BE2C (cell line): ENCODE measurements around the gene METTL13.
"Not testable (repeated sequence)": the region's sequence is repeated elsewhere in the genome, so short reads cannot be mapped to it uniquely, and the experiment has no call there.

Experiments used
- DNase-seq: peaks from one replicate; pipeline ENCODE4 v3.0.0-alpha.2; 2020
- H3K27me3 ChIP-seq: fragments of 250-450 bp; sonication (Bioruptor Pico); 2 replicates; pipeline ENCODE4 v1.5.1; 2020; ENCODE audit warnings: mild to moderate bottlenecking
- H3K36me3 ChIP-seq: fragments of 250-450 bp; sonication (Bioruptor Pico); 2 replicates; pipeline ENCODE4 v1.5.1; 2020; ENCODE audit warnings: mild to moderate bottlenecking
- H3K4me1 ChIP-seq: fragments of 250-450 bp; sonication (Bioruptor Pico); 2 replicates; pipeline ENCODE4 v1.5.1; 2020
- H3K4me3 ChIP-seq: 2 replicates; pipeline ENCODE4 v1.5.1; 2011; ENCODE audit warnings: low read depth, low read length
- H3K9me3 ChIP-seq: fragments of 250-450 bp; sonication (Bioruptor Pico); 2 replicates; pipeline ENCODE4 v1.5.1; 2020
- CTCF ChIP-seq: IDR thresholded peaks from 2 replicates; pipeline ENCODE4 v1.5.1; 2012; ENCODE audit warnings: mild to moderate bottlenecking, low read depth, low read length

Gene METTL13

DNA sequence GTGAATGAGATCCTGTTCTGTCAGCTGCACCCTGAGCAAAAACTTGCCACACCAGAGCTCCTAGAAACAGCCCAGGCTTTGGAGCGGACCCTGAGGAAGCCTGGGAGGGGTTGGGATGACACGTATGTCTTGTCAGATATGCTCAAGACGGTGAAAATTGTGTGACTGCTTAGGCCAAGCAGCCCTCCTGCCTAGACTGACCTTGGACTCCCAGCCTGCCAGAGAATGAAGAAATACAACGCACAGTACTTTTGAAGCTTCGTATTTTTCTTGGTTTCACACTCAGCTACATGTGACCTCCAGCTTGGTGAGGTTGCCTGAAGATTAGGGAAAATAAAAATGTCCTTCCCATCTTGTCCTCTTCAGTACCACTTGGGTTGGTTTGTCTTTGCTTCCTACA is 15.1 kb downstream of the METTL13 start:
- Histone ChIP-seq H3K9me3 (no peaks in the 10 kb centered on the region), H3K36me3 (peaks cover 55% of the 10 kb centered on the region), H3K4me3 (no peak overlapping the region), H3K4me1 (peaks cover 4% of the 10 kb centered on the region), H3K27me3 (no peaks in the 10 kb centered on the region)
- no peak for DNase-seq
- no peak for TF ChIP-seq CTCF

DNA sequence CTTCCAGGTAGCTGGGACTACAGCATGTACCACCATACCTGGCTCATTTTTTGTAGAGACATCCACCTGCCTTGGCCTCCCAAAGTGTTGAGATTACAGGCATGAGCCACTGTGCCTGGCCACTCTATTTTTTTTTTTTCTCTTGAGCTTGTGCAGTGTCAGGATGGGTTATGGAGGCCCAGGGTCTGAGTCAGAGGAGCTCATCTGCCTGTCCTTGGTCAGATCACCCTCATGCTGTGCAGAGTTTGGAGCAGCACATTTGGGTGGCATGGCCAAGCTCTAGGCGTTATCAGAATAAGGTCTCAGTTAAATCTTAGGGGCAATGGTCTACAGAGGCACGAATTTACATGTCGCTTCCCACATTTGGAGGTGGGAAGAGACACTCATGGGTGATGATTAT is 16.9 kb downstream of the METTL13 start:
- Histone ChIP-seq H3K36me3 (peaks cover 38% of the 10 kb centered on the region), H3K4me3 (no peak overlapping the region), H3K9me3 (no peaks in the 10 kb centered on the region), H3K27me3 (no peaks in the 10 kb centered on the region), H3K4me1 (peaks cover 4% of the 10 kb centered on the region)
- no peak for TF ChIP-seq CTCF
- DNase-seq = no peak

DNA sequence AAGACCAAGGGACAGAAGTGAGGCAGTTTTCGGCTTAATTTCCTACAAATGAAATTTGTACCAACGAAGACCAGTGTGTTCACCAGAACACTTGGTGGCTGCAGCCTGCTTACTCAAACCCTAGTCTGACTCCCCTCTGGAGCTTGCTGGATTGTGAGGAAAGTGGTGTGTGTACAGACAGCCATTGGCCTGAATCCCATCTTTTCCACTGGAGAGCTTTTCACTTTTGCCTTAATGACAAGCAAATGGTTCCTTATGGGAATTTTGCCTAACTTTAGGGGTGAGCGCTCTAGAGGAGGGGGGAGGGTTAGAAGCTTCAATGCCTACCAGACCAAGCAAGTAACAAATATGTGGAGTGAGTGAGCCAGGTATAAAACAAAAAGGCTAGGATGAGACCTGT is 17.3 kb downstream of the METTL13 start:
- no peak overlapping the region for H3K4me3 ChIP-seq
- no peaks in the 10 kb centered on the region for H3K9me3 ChIP-seq
- DNase-seq = no peak
- peaks cover 4% of the 10 kb centered on the region for H3K4me1 ChIP-seq
- no peaks in the 10 kb centered on the region for H3K27me3 ChIP-seq
- peaks cover 33% of the 10 kb centered on the region for H3K36me3 ChIP-seq
- no peak for TF ChIP-seq CTCF

GRCh38 chr1:171799166-171799565 is 17.7 kb downstream of the METTL13 start:
- no peaks in the 10 kb centered on the region for H3K9me3 ChIP-seq
- no peak for DNase-seq

DNA sequence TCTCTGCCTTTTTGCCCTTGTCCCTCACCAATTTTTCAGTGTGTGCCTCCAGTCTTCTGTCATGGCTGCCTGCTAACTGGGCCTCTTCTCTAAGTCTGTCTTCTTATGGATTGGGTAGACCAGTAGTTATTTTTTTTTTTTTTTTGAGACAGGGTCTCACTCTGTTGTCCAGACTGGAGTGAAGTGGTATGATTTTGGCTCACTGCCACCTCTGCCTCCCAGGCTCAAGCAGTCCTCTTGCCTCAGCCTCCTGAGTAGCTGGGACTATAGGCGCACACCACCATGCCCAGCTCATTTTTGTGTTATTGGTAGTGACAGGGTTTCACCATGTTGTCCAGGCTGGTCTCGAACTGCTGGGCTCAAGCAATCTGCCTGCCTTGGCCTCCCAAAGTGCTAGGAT is 18.2 kb downstream of the METTL13 start:
- H3K36me3 ChIP-seq = peaks cover 24% of the 10 kb centered on the region

More at GRCh38 chr1:171799166-171799565, 17.7 kb downstream of the METTL13 start:
- no peak for TF ChIP-seq CTCF
- H3K4me1 ChIP-seq = peaks cover 4% of the 10 kb centered on the region
- no peak overlapping the region for H3K4me3 ChIP-seq
- peaks cover 29% of the 10 kb centered on the region for H3K36me3 ChIP-seq
- no peaks in the 10 kb centered on the region for H3K27me3 ChIP-seq

GRCh38 chr1:171800342-171800741 is 18.9 kb downstream of the METTL13 start:
- DNase-seq = no peak
- Histone ChIP-seq H3K9me3 (no peaks in the 10 kb centered on the region), H3K36me3 (peaks cover 18% of the 10 kb centered on the region), H3K4me1 (peaks cover 4% of the 10 kb centered on the region), H3K27me3 (no peaks in the 10 kb centered on the region), H3K4me3 (no peak overlapping the region)
- no peak for TF ChIP-seq CTCF

More for the DNA sequence above, 18.2 kb downstream of the METTL13 start:
- H3K4me1 ChIP-seq, DNase-seq, H3K27me3 ChIP-seq, H3K9me3 ChIP-seq, H3K4me3 ChIP-seq: not testable (repeated sequence)

DNA sequence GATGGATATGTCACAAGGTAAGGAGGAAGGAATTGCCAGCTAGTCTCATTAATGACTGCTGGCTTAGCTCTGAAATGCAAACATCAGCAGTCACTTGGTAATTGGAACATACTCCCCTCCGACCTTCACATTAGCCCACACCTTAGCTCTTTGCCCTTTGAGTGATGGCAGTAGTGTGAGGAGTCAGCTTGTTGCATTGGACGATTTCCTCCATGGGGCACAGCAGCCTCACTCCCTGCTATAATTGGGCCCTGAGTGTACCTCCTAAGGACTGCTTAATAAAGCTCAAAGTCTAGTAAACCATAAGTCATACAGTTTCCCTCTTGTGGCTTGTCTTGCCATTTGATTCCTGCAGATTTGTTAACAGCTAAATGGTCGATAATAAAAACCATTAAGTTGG is 19.4 kb downstream of the METTL13 start:
- no peak for DNase-seq
- Histone ChIP-seq H3K36me3 (peaks cover 14% of the 10 kb centered on the region; the same call in 1 of the 2 replicates), H3K4me1 (peaks cover 4% of the 10 kb centered on the region), H3K9me3 (no peaks in the 10 kb centered on the region), H3K27me3 (no peaks in the 10 kb centered on the region), H3K4me3 (no peak overlapping the region)
- TF ChIP-seq CTCF = no peak
